SK-N-SH treated with all-trans-retinoic acid at 6 μM for 48 hours (cell line): ENCODE results near the gene UBAP2.

Experiments
- ARNTL ChIP-seq: fragments of 450-650 bp; formaldehyde crosslinking; IDR thresholded peaks from 2 replicates; pipeline ENCODE4 v1.5.0; 2020; ENCODE audit warnings: low read depth, mild to moderate bottlenecking, moderate library complexity, borderline replicate concordance
- CSDC2 ChIP-seq: fragments of 250-450 bp; sonication (Bioruptor Pico); IDR thresholded peaks from 2 replicates; pipeline ENCODE4 v1.5.0; 2020; ENCODE audit warnings: mild to moderate bottlenecking, moderate library complexity
- ZNF8 ChIP-seq: fragments of 450-650 bp; formaldehyde crosslinking; IDR thresholded peaks from 2 replicates; pipeline ENCODE4 v1.5.0; 2020; ENCODE audit warnings: mild to moderate bottlenecking, moderate library complexity

DNA sequence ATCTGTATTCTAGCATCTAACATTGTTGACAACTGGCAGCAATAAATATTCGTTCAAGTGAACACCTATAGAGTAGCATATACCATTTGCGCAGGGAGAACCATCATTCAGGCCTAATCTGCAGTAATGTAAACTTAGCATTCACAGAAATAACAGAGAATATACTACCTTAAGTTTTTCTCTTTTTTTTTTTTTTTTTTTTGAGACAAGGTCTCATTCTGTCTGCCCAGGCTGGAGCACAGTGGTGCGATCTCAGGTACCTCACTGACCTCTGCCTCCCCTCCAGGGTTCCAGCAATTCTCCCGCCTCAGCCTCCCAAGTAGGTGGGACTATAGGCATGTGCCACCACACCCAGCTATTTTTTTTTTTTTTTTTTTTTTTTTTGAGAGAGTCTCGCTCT, 12.1 kb downstream of the UBAP2 start:
- TF ChIP-seq CSDC2 (CRISPR knock-in tag) = no peak
- no peak for TF ChIP-seq ZNF8 (CRISPR knock-in tag)
- TF ChIP-seq ARNTL (CRISPR knock-in tag) = no peak
